Measurements from ENCODE around the gene ADORA1.

The ADORA1 gene

DNA sequence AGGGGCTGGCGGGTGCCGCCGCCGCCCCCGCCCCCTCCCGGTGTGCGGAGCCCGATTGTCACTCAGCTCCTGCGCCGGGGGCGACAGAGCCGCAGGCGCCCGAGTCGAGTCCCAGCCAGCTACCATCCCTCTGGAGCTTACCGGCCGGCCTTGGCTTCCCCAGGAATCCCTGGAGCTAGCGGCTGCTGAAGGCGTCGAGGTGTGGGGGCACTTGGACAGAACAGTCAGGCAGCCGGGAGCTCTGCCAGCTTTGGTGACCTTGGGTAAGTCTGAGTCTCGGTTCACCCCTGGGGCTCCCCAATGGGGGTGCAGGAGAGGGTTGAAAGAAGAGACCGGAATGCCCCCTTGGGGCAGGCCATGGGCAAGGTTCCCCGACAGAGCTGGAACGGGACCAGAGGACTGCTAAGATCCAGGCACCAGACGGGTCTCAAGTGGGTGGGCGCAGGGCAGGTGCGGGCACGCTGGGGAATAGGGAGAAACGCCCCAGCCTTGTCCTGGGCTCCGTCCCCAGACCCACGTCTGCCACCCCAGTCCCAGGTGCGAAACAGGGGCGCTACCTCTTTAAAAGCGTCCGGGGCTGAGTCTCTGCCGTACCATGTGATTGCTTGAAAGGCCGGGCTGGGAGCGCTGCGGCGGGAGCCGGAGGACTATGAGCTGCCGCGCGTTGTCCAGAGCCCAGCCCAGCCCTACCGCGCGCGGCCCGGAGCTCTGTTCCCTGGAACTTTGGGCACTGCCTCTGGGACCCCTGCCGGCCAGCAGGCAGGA is at the start of gene ADORA1:
TSS of gene ADORA1 (plus strand) at position 61 of the 765 bp plus-strand sequence. CDS start 1,116 bp downstream, outside the sequence.
- no peak within 1 kb of the TSS for H3K4me3 ChIP-seq (ENCODE audit: low read depth, low read length)
- no peak for DNase-seq (ENCODE audit: low read depth)

DNA sequence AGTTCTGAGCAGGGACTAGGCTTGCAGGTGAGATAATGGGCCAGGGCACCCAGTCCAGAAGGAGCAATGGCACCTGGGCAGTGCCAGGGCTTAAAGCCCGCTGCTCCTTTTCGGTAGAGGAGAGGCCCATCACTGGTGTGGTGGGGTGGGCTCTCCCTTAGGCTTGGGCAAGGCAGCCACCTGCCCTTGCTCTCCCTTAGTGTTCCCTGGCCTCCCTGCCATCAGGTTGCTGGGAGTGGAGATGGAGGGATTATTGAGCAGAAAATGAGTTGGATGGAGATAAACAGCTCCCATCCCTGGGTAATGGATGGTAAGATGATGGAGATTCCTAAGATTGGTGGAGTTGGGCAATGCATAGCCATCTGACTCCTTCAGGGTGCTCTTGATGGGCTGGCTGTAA is 49.6 kb upstream of the ADORA1 start:
- DNase-seq (ENCODE audit: low read depth), result no peak
- TF ChIP-seq, protein P1, sequence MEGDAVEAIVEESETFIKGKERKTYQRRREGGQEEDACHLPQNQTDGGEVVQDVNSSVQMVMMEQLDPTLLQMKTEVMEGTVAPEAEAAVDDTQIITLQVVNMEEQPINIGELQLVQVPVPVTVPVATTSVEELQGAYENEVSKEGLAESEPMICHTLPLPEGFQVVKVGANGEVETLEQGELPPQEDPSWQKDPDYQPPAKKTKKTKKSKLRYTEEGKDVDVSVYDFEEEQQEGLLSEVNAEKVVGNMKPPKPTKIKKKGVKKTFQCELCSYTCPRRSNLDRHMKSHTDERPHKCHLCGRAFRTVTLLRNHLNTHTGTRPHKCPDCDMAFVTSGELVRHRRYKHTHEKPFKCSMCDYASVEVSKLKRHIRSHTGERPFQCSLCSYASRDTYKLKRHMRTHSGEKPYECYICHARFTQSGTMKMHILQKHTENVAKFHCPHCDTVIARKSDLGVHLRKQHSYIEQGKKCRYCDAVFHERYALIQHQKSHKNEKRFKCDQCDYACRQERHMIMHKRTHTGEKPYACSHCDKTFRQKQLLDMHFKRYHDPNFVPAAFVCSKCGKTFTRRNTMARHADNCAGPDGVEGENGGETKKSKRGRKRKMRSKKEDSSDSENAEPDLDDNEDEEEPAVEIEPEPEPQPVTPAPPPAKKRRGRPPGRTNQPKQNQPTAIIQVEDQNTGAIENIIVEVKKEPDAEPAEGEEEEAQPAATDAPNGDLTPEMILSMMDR (IDR thresholded peaks at IDR 0.05; ENCODE audit: insufficient read depth, low read depth, low read length, missing control alignments), result no peak
- H3K4me3 ChIP-seq (ENCODE audit: low read depth, low read length), result no peak overlapping the region

More for the DNA sequence above, at the start of gene ADORA1:
- TF ChIP-seq, protein P1 (IDR thresholded peaks at IDR 0.05; ENCODE audit: insufficient read depth, low read depth, low read length, missing control alignments), result no peak

DNA sequence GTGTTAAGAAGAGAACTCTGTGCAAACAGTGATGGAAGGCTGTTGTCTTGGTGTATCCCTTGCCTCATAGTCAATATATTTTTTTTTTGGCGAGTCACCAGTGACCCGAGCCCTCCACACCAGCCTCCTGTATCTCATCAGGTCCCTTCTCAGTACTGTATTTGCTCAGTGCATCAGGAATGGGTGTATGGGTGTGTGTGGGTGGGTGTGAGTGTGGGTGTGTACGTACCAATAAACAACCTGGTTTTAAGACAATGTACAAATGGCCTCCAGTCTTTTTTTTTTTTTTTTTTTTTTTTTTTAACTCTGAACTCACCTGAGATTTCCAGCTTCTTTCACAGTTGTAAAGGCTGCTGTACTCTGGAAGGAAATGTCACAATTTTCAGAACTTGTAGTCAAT is 49.0 kb upstream of the ADORA1 start:
- no peak overlapping the region for H3K4me3 ChIP-seq (ENCODE audit: low read depth, low read length)
- TF ChIP-seq, protein P1 (IDR thresholded peaks at IDR 0.05; ENCODE audit: insufficient read depth, low read depth, low read length, missing control alignments), result no peak
- no peak for DNase-seq (ENCODE audit: low read depth)

DNA sequence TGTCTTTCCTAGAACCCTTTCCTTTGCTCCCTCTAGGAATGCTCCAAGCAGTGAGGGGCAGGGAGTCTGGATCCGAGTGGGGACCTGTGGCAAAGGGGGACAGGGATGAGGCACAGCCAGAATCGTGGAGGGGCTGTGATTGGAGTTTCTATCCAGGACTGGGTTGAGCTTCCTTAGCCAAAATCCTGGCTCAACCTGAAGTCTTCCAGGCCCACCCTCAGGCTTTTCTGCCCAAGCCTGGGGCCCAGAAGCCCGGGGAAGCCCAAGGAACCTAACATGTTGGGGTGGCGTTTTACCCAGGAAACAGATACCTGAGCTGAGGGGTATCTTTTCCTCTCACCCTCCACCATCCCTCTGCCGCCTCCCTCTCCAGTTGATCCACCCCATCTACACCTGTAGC is 47.1 kb upstream of the ADORA1 start:
- TF ChIP-seq, protein P1 (IDR thresholded peaks at IDR 0.05; ENCODE audit: insufficient read depth, low read depth, low read length, missing control alignments), result no peak
- no peak overlapping the region for H3K4me3 ChIP-seq (ENCODE audit: low read depth, low read length)
- DNase-seq (ENCODE audit: low read depth), result no peak

DNA sequence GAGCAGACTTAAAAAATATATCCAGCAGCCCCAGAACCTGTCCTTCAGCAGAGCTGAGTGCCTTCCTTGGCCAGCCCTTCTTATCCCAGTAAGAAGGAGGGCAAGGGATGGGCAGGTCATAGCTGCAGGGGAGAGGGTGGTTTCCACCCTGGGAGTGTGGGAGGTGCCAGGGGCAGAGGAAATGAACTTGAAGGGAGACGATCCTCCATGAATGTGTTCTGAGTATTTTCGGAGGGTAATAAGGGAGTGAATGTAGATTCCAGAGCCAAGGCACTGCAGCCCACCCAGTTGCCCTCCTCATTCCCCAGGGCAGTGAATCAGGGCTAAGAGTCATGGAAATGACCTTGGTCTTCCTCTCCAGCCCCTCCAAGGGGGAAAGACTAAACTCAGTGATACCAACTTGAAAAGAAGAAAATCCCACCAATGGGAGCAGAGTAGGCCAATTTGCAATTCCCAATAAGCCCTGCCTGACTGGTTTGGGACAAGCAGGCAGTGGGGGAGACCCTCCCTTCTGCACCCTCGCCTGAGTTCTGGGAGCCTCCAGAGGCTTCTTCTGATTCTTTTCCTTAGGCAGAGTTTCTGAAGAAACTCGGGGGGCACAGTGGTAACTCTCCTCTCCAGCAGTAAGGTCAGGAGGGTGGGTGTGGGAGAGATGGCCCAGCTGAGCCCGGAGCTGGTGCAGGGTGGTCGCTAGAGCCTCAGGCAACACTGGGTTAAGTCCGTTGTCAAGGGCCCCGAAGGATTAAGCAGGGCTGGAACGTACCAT is 45.9 kb upstream of the ADORA1 start:
- DNase-seq (ENCODE audit: low read depth), result no peak
- TF ChIP-seq, protein P1 (IDR thresholded peaks at IDR 0.05; ENCODE audit: insufficient read depth, low read depth, low read length, missing control alignments), result no peak
- no peak overlapping the region for H3K4me3 ChIP-seq (ENCODE audit: low read depth, low read length)

DNA sequence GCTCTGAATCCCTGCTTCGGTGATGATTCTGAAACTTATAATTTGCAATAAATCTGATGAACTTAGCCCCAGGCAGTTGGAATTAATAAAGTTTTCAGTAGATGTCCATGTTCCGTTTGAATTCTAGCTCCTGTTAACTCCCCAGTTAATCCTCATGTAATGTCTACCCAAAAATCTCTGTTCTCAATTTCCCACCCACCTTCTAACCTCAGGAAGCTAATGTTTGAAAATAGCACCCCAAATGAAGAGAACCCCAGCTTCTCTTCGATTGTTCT is 45.4 kb upstream of the ADORA1 start:
- TF ChIP-seq, protein P1 (IDR thresholded peaks at IDR 0.05; ENCODE audit: insufficient read depth, low read depth, low read length, missing control alignments), result no peak
- H3K4me3 ChIP-seq (ENCODE audit: low read depth, low read length), result no peak overlapping the region
- no peak for DNase-seq (ENCODE audit: low read depth)
